IMR-90 (cell line): ENCODE data around the gene DPM1. TPM values are rescaled to one million over a fixed set of nuclear protein-coding genes. Genes with fewer than 3 reads are reported as not detected.

Experiments
- ATAC-seq: fragments of 200-7000 bp; cut with Tn5 transposase; 2 replicates; pipeline ENCODE4 v1.9.1; 2020; ENCODE audit warnings: low read depth, mild to moderate bottlenecking, moderate library complexity
- BruUV-seq: library from RNA; stranded (reverse); fragments of 400-500 nt; replicated peaks from 2 replicates; lab custom pipeline; 2021; lab: Mats Ljungman, UMichigan
- CTCF ChIA-PET: fragments of 300-600 bp; formaldehyde crosslinking; extraction: SDS; loops from one replicate; lab custom pipeline; 2021; ENCODE audit warnings: antibody characterized with exemption; lab: Yijun Ruan, JAX
- POLR2A ChIA-PET: fragments of 300-600 bp; sonication (Branson Sonifier 250); formaldehyde crosslinking; loops from one replicate; lab custom pipeline; 2022; ENCODE audit warnings: antibody characterized with exemption; ENCODE audit not compliant: unreplicated experiment; lab: Charles Lee
- DNase-seq: peaks from one replicate; pipeline ENCODE4 v3.0.0; 2013
- H2AFZ ChIP-seq: replicated peaks from 2 replicates; pipeline ENCODE3; 2013; ENCODE audit warnings: low read length, mild to moderate bottlenecking; ENCODE audit not compliant: poor library complexity
- H2AK5ac ChIP-seq: 2 replicates; pipeline ENCODE4 v1.6.1; 2013; ENCODE audit warnings: low read depth, low read length, inconsistent platforms
- H2AK9ac ChIP-seq: replicated peaks from 2 replicates; pipeline ENCODE3; 2013; ENCODE audit warnings: mild to moderate bottlenecking, low read depth, low read length, moderate library complexity; ENCODE audit not compliant: poor library complexity
- H2BK120ac ChIP-seq: 2 replicates; pipeline ENCODE4 v1.6.1; 2013; ENCODE audit warnings: low read depth, low read length, inconsistent platforms
- H2BK15ac ChIP-seq: 3 replicates; pipeline ENCODE4 v1.6.1; 2013; ENCODE audit warnings: low read depth, low read length, inconsistent platforms
- H2BK20ac ChIP-seq: 2 replicates; pipeline ENCODE4 v1.6.1; 2013; ENCODE audit warnings: low read depth, mild to moderate bottlenecking, inconsistent platforms, low read length, moderate library complexity
- H2BK5ac ChIP-seq: 2 replicates; pipeline ENCODE4 v1.6.1; 2013; ENCODE audit warnings: mild to moderate bottlenecking, low read depth, low read length, inconsistent platforms; ENCODE audit not compliant: poor library complexity, severe bottlenecking
- H3K14ac ChIP-seq: replicated peaks from 2 replicates; pipeline ENCODE4 v1.6.1; 2013; ENCODE audit warnings: low read depth, low read length, inconsistent platforms
- H3K18ac ChIP-seq: 2 replicates; pipeline ENCODE4 v1.6.1; 2013; ENCODE audit warnings: low read depth, low read length, control low read depth
- H3K23ac ChIP-seq: 2 replicates; pipeline ENCODE4 v1.6.1; 2013; ENCODE audit warnings: low read depth, low read length, inconsistent platforms
- H3K27ac ChIP-seq: 2 replicates; pipeline ENCODE4 v1.5.1; 2013; ENCODE audit warnings: mild to moderate bottlenecking, control low read depth, low read length; ENCODE audit not compliant: insufficient read depth
- H3K27me3 ChIP-seq: 2 replicates; pipeline ENCODE4 v1.6.1; 2013; ENCODE audit warnings: low read length; ENCODE audit not compliant: control insufficient read depth, insufficient read depth
- H3K36me3 ChIP-seq: 2 replicates; pipeline ENCODE4 v1.6.1; 2013; ENCODE audit warnings: low read length, mixed read lengths; ENCODE audit not compliant: control insufficient read depth, insufficient read depth
- H3K4ac ChIP-seq: 2 replicates; pipeline ENCODE4 v1.6.1; 2013; ENCODE audit warnings: low read depth, low read length, inconsistent platforms
- H3K4me1 ChIP-seq: 2 replicates; pipeline ENCODE4 v1.6.1; 2013; ENCODE audit warnings: low read length, mixed read lengths; ENCODE audit not compliant: control insufficient read depth, insufficient read depth
- H3K4me2 ChIP-seq: 2 replicates; pipeline ENCODE4 v1.6.1; 2013; ENCODE audit warnings: low read depth, mild to moderate bottlenecking, control low read depth, low read length, moderate library complexity
- H3K4me3 ChIP-seq: 2 replicates; pipeline ENCODE4 v1.5.1; 2013; ENCODE audit warnings: low read depth, mild to moderate bottlenecking, control low read depth, low read length, moderate library complexity; ENCODE audit not compliant: insufficient read depth
- H3K56ac ChIP-seq: 2 replicates; pipeline ENCODE4 v1.6.1; 2013; ENCODE audit warnings: low read length, inconsistent platforms; ENCODE audit not compliant: insufficient read depth; ENCODE audit errors: extremely low read depth
- H3K79me1 ChIP-seq, 2 experiments: 2 replicates each; pipeline ENCODE4 v1.6.1; 2013; ENCODE audit warnings: low read length in 2 of 2, inconsistent platforms in 1 of 2, low read depth in 1 of 2
- H3K9ac ChIP-seq: 2 replicates; pipeline ENCODE4 v1.6.1; 2013; ENCODE audit warnings: low read depth, low read length, control low read depth
- H3K9me1 ChIP-seq: 2 replicates; pipeline ENCODE4 v1.6.1; 2013; ENCODE audit warnings: low read length, inconsistent platforms; ENCODE audit not compliant: insufficient read depth
- H3K9me3 ChIP-seq: 2 replicates; pipeline ENCODE4 v1.6.1; 2013; ENCODE audit warnings: low read length; ENCODE audit not compliant: control insufficient read depth, insufficient read depth
- H4K20me1 ChIP-seq: 2 replicates; pipeline ENCODE4 v1.6.1; 2013; ENCODE audit warnings: low read length, inconsistent platforms; ENCODE audit not compliant: insufficient read depth
- H4K5ac ChIP-seq: 2 replicates; pipeline ENCODE4 v1.6.1; 2013; ENCODE audit warnings: mild to moderate bottlenecking, low read depth, low read length, control low read depth
- H4K8ac ChIP-seq, 2 experiments: 2 replicates each; pipeline ENCODE4 v1.6.1; 2013; ENCODE audit warnings: low read depth in 2 of 2, low read length in 2 of 2, control low read depth in 1 of 2, inconsistent platforms in 1 of 2
- H4K91ac ChIP-seq: 2 replicates; pipeline ENCODE4 v1.6.1; 2013; ENCODE audit warnings: low read depth, low read length, inconsistent platforms; ENCODE audit not compliant: insufficient read depth
- CHD1 ChIP-seq: IDR thresholded peaks from 2 replicates; pipeline ENCODE4 v1.6.1; 2012; ENCODE audit warnings: low read depth, low read length, improper control_type of control experiment
- RAD21 ChIP-seq: IDR thresholded peaks from 2 replicates; pipeline ENCODE4 v1.6.1; 2012; ENCODE audit warnings: low read length, improper control_type of control experiment
- WGBS, 2 experiments: methylation state at CpG; one replicate each; pipeline versions ENCODE4 v1.1.5 to v1.1.7; 2013; ENCODE audit warnings: missing lambda C conversion rate in 2 of 2; ENCODE audit not compliant: insufficient read length in 1 of 2; ENCODE audit errors: extremely low coverage in 2 of 2; 5-methylcytosine and 5-hydroxymethylcytosine counted together
- dilution Hi-C: fragments of 300-500 bp; cut with HindIII; formaldehyde crosslinking; loops from one replicate; pipeline ENCODE4 v1.14.3; 2018; ENCODE audit warnings: low sequenced_read_pairs; ENCODE audit not compliant: unreplicated experiment
- in situ Hi-C: fragments of 300-500 bp; cut with MboI; formaldehyde crosslinking; loops from 3 replicates; pipeline ENCODE4 v1.14.3; 2019; ENCODE audit warnings: low sequenced_read_pairs, inconsistent platforms, mixed read lengths
- intact Hi-C: fragments of 100-400 bp; cut with micrococcal nuclease; formaldehyde crosslinking; loops from 2 replicates; pipeline ENCODE4 v1.10.0; 2022
- polyA plus RNA-seq, 3 experiments: library from polyadenylated mRNA; depleted of rRNA; stranded (reverse); fragments of >200 nt; gene quantifications; 2 replicates each; pipeline ENCODE4 v1.2.3, GENCODE V29; 2012; ENCODE audit warnings: low replicate concordance in 1 of 3
- total RNA-seq: library from RNA; depleted of rRNA; stranded (reverse); fragments of >200 nt; gene quantifications from 2 replicates; pipeline ENCODE4 v1.2.3, GENCODE V29; 2012

The DPM1 gene
- total and polyA plus RNA-seq, 2 of the 4 experiments (the other 2 are of a cell fraction) = 59.1 to 89.1 TPM

DNA sequence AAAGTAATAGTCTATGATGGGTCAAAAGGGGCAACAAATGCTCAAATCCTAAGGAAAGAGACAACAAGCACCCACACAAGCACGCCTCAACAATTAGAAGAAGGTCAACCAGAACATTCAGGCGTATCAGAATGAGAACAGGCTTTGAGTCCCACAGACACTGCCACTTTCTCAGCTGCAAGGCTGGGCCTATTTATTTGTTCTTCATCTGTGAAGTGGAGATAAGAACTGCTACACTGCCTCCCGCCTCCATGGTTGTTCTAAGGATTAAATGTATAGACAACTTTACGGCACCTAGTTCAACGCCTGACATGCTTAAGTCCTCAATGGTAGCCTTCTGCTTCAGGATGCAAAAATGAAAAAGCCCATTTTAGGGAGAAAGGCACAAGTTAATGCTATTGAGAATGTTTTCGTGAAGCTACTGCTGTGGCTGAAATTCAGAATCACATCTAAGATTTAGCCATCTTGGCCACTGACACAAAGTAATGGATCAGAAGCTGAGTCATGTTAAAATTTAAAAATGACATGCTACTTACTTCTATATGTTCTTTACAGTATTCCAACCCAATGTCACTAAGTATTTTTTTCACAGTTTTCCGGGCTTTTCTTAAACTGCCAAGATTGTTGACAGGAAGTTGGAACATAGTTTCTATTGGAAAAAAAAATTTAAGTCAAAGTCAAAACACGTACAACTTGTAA is 54.8 kb downstream of the DPM1 start:
- in situ Hi-C loops = no loop called here
- no peak overlapping the region for H2BK20ac ChIP-seq

More for the DNA sequence above, 54.8 kb downstream of the DPM1 start:
- H2AFZ ChIP-seq = no peak overlapping the region
- no peaks in the 10 kb centered on the region for H3K4me1 ChIP-seq
- H3K4me2 ChIP-seq = no peak overlapping the region
- H4K8ac ChIP-seq = no peak overlapping the region
- dilution Hi-C loops (loop anchor here (25.0 kb wide), 1 partner anchor 91 kb away; no protein-coding TSS in a partner anchor), intact Hi-C loops (no loop called here)
- H3K9me3 ChIP-seq = no peaks in the 10 kb centered on the region
- ATAC-seq (no peak), DNase-seq (no peak)
- H3K18ac ChIP-seq = no peak overlapping the region
- H2AK5ac ChIP-seq = no peak overlapping the region
- H2BK120ac ChIP-seq = no peak overlapping the region
- TF ChIP-seq CHD1 (no peak), RAD21 (no peak)
- no peak overlapping the region for H2BK15ac ChIP-seq
- no peak overlapping the region for H3K23ac ChIP-seq
- BruUV-seq = no TSS peak
- no peaks in the 10 kb centered on the region for H3K27me3 ChIP-seq
- no peak overlapping the region for H2AK9ac ChIP-seq
- no peak overlapping the region for H3K27ac ChIP-seq
- peaks cover 18% of the 10 kb centered on the region for H3K36me3 ChIP-seq
- H4K20me1 ChIP-seq = peaks cover 81% of the 10 kb centered on the region
- POLR2A ChIA-PET = no interaction called here
- no peak overlapping the region for H3K9ac ChIP-seq
- 60% methylated on average over 1 of the region's 8 CpGs; no CpG with 5 or more reads in 1 of the 2 experiments for WGBS, 2 experiments
- CTCF ChIA-PET = interaction anchor here (1.0 to 1.7 kb wide), 3 partner anchors 12 to 111 kb away, joined by 3 to 4 read pairs (median 3); no protein-coding TSS in a partner anchor
- H3K79me1 ChIP-seq = peaks cover 25 to 71% of the 10 kb centered on the region in 2 experiments
- no peak overlapping the region for H3K4me3 ChIP-seq
- H3K9me1 ChIP-seq = peaks cover 5% of the 10 kb centered on the region; the same call in 1 of the 2 replicates
- H3K56ac ChIP-seq = no peak overlapping the region
- no peak overlapping the region for H2BK5ac ChIP-seq
- H4K91ac ChIP-seq = no peak overlapping the region
- H3K14ac ChIP-seq = no peak overlapping the region
- H4K5ac ChIP-seq = no peak overlapping the region
- H3K4ac ChIP-seq = no peak overlapping the region
